Stimulated activated CD4-positive, alpha-beta T cell treated with anti-CD3 and anti-CD28 coated beads, TNF-alpha, amount 100 ng/mL, for 24 hours (primary cell): ENCODE measurements around the gene ATG4B.
A peak's percentile ranks its signal among the peaks of the same experiment; 100 is the strongest.

Experiments
- DNase-seq, 3 experiments: peaks; one replicate each; pipeline ENCODE4 v3.0.0-alpha.2; 2020; ENCODE audit warnings: low read depth in 3 of 3

Gene ATG4B

GRCh38 chr2:241666627-241667400 is 29.3 kb downstream of the ATG4B start:
- no peak for DNase-seq

GRCh38 chr2:241668354-241668753 is 30.9 kb downstream of the ATG4B start:
- DNase-seq: no peak

GRCh38 chr2:241668839-241669238 is 31.3 kb downstream of the ATG4B start:
- no peak for DNase-seq

- no peak for DNase-seq
Measured at GRCh38 chr2:241670333-241671110, 33.0 kb downstream of the ATG4B start.

- no peak for DNase-seq
Measured at GRCh38 chr2:241671457-241672240, 34.2 kb downstream of the ATG4B start.

- DNase-seq: no peak
Measured at GRCh38 chr2:241672243-241673188, 35.0 kb downstream of the ATG4B start.

- no peak for DNase-seq
Measured at GRCh38 chr2:241673189-241673663, 35.7 kb downstream of the ATG4B start.

GRCh38 chr2:241673797-241674725 is 36.6 kb downstream of the ATG4B start:
- no peak for DNase-seq

GRCh38 chr2:241675885-241676284 is 38.4 kb downstream of the ATG4B start:
- DNase-seq: no peak

- no peak for DNase-seq
Measured at GRCh38 chr2:241676665-241677064, 39.2 kb downstream of the ATG4B start.

GRCh38 chr2:241677392-241677791 is 39.9 kb downstream of the ATG4B start:
- no peak for DNase-seq

- DNase-seq: no peak
Measured at GRCh38 chr2:241678307-241678706, 40.8 kb downstream of the ATG4B start.

- DNase-seq: no peak
Measured at GRCh38 chr2:241678784-241679540, 41.5 kb downstream of the ATG4B start.

GRCh38 chr2:241680044-241680443 is 42.6 kb downstream of the ATG4B start:
- no peak for DNase-seq

GRCh38 chr2:241680827-241681599 is 43.5 kb downstream of the ATG4B start:
- DNase-seq: no peak

GRCh38 chr2:241686324-241686649 is 48.8 kb downstream of the ATG4B start:
- no peak for DNase-seq

GRCh38 chr2:241686650-241687425 is 49.3 kb downstream of the ATG4B start, which contains the start of gene DTYMK:
Gene DTYMK, minus strand, starts transcription at chr2:241686815. Its CDS starts 32 bp downstream, at chr2:241686783.
- peak; percentile 89 to 95 (median 94) for DNase-seq

- DNase-seq: no peak
Measured at GRCh38 chr2:241689306-241689705, 51.8 kb downstream of the ATG4B start.
